Rectal smooth muscle tissue (tissue), 1 donor: ENCODE data around the gene SPON1.

ENCODE experiments used
- H3K27ac ChIP-seq: one replicate; pipeline ENCODE4 v1.7.0; 2013; ENCODE audit warnings: low read depth, low read length, inconsistent platforms
- H3K27me3 ChIP-seq: one replicate; pipeline ENCODE4 v1.7.0; 2013; ENCODE audit warnings: low read length; ENCODE audit not compliant: control insufficient read depth, insufficient read depth
- H3K36me3 ChIP-seq: one replicate; pipeline ENCODE4 v1.7.0; 2013; ENCODE audit warnings: low read length; ENCODE audit not compliant: control insufficient read depth, insufficient read depth
- H3K4me1 ChIP-seq: one replicate; pipeline ENCODE4 v1.7.0; 2013; ENCODE audit warnings: low read length; ENCODE audit not compliant: control insufficient read depth, insufficient read depth
- H3K4me3 ChIP-seq: one replicate; pipeline ENCODE4 v1.7.0; 2013; ENCODE audit warnings: low read length
- H3K9ac ChIP-seq: one replicate; pipeline ENCODE4 v1.7.0; 2013; ENCODE audit warnings: low read length

SPON1 gene

GRCh38 chr11:13999704-14000103 is 37.2 kb downstream of the SPON1 start:
- Histone ChIP-seq H3K9ac (no peak overlapping the region), H3K4me1 (no peaks in the 10 kb centered on the region), H3K36me3 (no peaks in the 10 kb centered on the region), H3K27ac (no peak overlapping the region), H3K27me3 (no peaks in the 10 kb centered on the region), H3K4me3 (no peak overlapping the region)

GRCh38 chr11:14001597-14001996 is 39.1 kb downstream of the SPON1 start:
- no peak overlapping the region for H3K4me3 ChIP-seq
- H3K4me1 ChIP-seq = no peaks in the 10 kb centered on the region
- no peaks in the 10 kb centered on the region for H3K27me3 ChIP-seq
- H3K9ac ChIP-seq = no peak overlapping the region
- H3K27ac ChIP-seq = no peak overlapping the region
- no peaks in the 10 kb centered on the region for H3K36me3 ChIP-seq

DNA sequence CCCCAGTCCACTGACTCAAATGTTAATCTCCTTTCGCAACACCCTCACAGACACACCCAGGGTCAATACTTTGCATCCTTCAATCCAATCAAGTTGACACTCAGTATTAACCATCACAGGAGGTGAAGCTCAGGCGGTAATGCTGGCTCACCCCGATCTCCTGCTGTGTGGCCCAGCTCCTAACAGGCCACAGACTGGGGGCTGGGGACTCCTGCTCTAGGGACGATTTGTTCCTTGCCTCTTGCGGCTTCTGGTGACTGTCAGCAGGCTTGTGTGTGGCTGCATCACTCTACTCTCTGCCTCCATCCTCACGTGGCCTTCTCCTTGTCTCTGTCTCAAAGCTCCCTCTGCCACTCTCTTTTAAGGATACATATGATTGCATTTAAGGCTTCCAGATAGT is 45.0 kb downstream of the SPON1 start:
- H3K27me3 ChIP-seq = no peaks in the 10 kb centered on the region

DNA sequence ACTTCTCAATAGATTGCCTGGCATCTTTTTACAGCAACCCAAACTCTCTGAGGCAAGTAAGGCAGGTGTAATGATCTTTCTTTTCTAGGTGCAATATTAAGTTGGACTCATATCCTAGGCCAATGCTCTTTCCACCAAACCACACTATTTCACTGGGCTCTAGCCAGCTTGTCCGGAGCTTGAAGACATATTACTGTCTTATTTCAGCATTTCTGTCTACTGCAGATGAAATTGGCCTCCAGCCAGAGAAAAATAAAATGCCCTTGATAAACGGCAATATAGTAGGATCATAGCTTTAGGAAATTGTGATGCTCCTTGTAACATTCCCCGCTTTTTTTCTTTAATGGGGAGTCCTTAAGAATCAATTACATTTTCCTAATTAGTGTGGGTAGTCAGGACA is 48.1 kb downstream of the SPON1 start:
- Histone ChIP-seq H3K4me1 (no peaks in the 10 kb centered on the region), H3K4me3 (no peak overlapping the region), H3K9ac (no peak overlapping the region), H3K27ac (no peak overlapping the region), H3K27me3 (no peaks in the 10 kb centered on the region), H3K36me3 (no peaks in the 10 kb centered on the region)

More for the DNA sequence above, 45.0 kb downstream of the SPON1 start:
- Histone ChIP-seq H3K27ac (no peak overlapping the region), H3K36me3 (no peaks in the 10 kb centered on the region), H3K4me1 (no peaks in the 10 kb centered on the region), H3K4me3 (no peak overlapping the region), H3K9ac (no peak overlapping the region)

- Histone ChIP-seq H3K27me3 (no peaks in the 10 kb centered on the region), H3K4me3 (no peak overlapping the region), H3K36me3 (no peaks in the 10 kb centered on the region)
Observed at GRCh38 chr11:14012846-14013245, 50.3 kb downstream of the SPON1 start.

GRCh38 chr11:14015711-14016110 is 53.2 kb downstream of the SPON1 start:
- Histone ChIP-seq H3K4me3 (no peak overlapping the region), H3K27ac (no peak overlapping the region), H3K36me3 (no peaks in the 10 kb centered on the region), H3K27me3 (no peaks in the 10 kb centered on the region), H3K4me1 (no peaks in the 10 kb centered on the region), H3K9ac (no peak overlapping the region)

More at GRCh38 chr11:14012846-14013245, 50.3 kb downstream of the SPON1 start:
- H3K9ac ChIP-seq = no peak overlapping the region
- H3K4me1 ChIP-seq = no peaks in the 10 kb centered on the region
- H3K27ac ChIP-seq = no peak overlapping the region

GRCh38 chr11:14018441-14018840 is 55.9 kb downstream of the SPON1 start:
- no peak overlapping the region for H3K4me3 ChIP-seq
- no peaks in the 10 kb centered on the region for H3K4me1 ChIP-seq
- H3K27me3 ChIP-seq = no peaks in the 10 kb centered on the region
- no peak overlapping the region for H3K9ac ChIP-seq
- H3K27ac ChIP-seq = no peak overlapping the region
- H3K36me3 ChIP-seq = no peaks in the 10 kb centered on the region

GRCh38 chr11:14021738-14022137 is 59.2 kb downstream of the SPON1 start:
- no peaks in the 10 kb centered on the region for H3K36me3 ChIP-seq
- H3K27me3 ChIP-seq = no peaks in the 10 kb centered on the region

DNA sequence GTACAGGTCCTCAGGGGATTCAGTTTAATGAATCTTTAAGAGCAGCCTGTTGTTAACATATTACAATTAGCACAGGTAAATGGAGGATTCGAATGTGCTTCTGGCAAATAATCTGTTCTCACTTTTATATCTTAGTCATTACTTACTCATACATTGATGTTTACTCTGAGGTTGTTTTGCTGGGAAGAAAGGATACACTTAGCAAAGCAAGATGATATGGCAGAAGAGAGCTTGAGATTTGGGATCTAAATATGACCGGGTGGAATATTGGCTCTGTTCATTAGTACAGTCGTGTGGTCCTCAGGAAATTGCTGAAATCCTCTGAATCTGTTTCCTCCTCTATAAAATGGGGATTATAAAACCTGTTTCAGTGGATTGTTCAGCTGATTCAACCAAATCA is 59.7 kb downstream of the SPON1 start:
- H3K9ac ChIP-seq = no peak overlapping the region
- no peaks in the 10 kb centered on the region for H3K27me3 ChIP-seq
- H3K27ac ChIP-seq = no peak overlapping the region
- H3K4me1 ChIP-seq = no peaks in the 10 kb centered on the region
- H3K4me3 ChIP-seq = no peak overlapping the region
- no peaks in the 10 kb centered on the region for H3K36me3 ChIP-seq

More at GRCh38 chr11:14021738-14022137, 59.2 kb downstream of the SPON1 start:
- Histone ChIP-seq H3K27ac (no peak overlapping the region), H3K9ac (no peak overlapping the region), H3K4me1 (no peaks in the 10 kb centered on the region), H3K4me3 (no peak overlapping the region)

GRCh38 chr11:14022821-14023220 is 60.3 kb downstream of the SPON1 start:
- no peak overlapping the region for H3K4me3 ChIP-seq
- no peaks in the 10 kb centered on the region for H3K4me1 ChIP-seq
- H3K36me3 ChIP-seq = no peaks in the 10 kb centered on the region
- H3K27ac ChIP-seq = no peak overlapping the region
- no peak overlapping the region for H3K9ac ChIP-seq
- H3K27me3 ChIP-seq = no peaks in the 10 kb centered on the region

GRCh38 chr11:14026961-14027360 is 64.4 kb downstream of the SPON1 start:
- peaks cover 14% of the 10 kb centered on the region for H3K4me1 ChIP-seq
- no peak overlapping the region for H3K9ac ChIP-seq
- no peak overlapping the region for H3K4me3 ChIP-seq
- H3K27ac ChIP-seq = no peak overlapping the region
- no peaks in the 10 kb centered on the region for H3K36me3 ChIP-seq
- H3K27me3 ChIP-seq = no peaks in the 10 kb centered on the region

DNA sequence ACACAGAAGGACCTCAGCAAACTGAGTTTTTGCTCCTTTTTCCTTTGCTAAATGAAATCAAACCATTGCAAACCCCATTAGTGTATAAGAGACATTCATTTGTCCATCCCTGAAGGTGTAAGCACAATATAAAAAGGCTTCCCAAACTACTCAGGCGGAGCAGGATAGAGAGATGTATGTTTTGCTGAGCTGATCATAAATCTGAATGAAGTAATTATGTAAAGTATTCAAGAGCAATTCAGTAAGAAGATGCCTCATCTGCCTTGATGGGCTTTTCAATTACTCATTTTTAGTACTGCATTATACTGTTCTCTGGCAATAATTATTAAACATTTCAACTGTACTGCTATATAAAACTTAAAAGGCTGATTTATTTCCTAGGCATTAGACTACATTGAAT is 65.0 kb downstream of the SPON1 start:
- Histone ChIP-seq H3K4me1 (peaks cover 14% of the 10 kb centered on the region), H3K4me3 (no peak overlapping the region), H3K9ac (no peak overlapping the region), H3K36me3 (no peaks in the 10 kb centered on the region), H3K27me3 (no peaks in the 10 kb centered on the region), H3K27ac (no peak overlapping the region)

- Histone ChIP-seq H3K4me1 (peaks cover 14% of the 10 kb centered on the region), H3K27me3 (no peaks in the 10 kb centered on the region), H3K9ac (no peak overlapping the region), H3K27ac (no peak overlapping the region), H3K36me3 (no peaks in the 10 kb centered on the region), H3K4me3 (no peak overlapping the region)
Observed at GRCh38 chr11:14029440-14029839, 66.9 kb downstream of the SPON1 start.
